Neutrophil (primary cell): ENCODE measurements around the gene SPON1.
"Not testable (repeated sequence)": the region's sequence is repeated elsewhere in the genome, so short reads cannot be mapped to it uniquely, and the experiment has no call there.

Experiments
- H3K27ac ChIP-seq: fragments of 200-600 bp; sonication (generic); 2 replicates; pipeline ENCODE4 v1.5.1; 2016; ENCODE audit warnings: mild to moderate bottlenecking, moderate library complexity
- H3K27me3 ChIP-seq: fragments of 200-600 bp; sonication (generic); 2 replicates; pipeline ENCODE4 v1.6.0; 2016; ENCODE audit warnings: mild to moderate bottlenecking
- H3K36me3 ChIP-seq: fragments of 200-600 bp; sonication (generic); 2 replicates; pipeline ENCODE4 v1.5.1; 2017
- H3K4me1 ChIP-seq, 2 experiments: fragments of 200-600 bp in 1 of 2; sonication (generic) in 1 of 2; 1 replicate in 1 of 2; 2 replicates in 1 of 2; pipeline versions ENCODE4 v1.5.1 to v1.6.1; 2013 to 2016; ENCODE audit warnings: low read depth in 1 of 2, low read length in 1 of 2, mild to moderate bottlenecking in 1 of 2, moderate library complexity in 1 of 2; ENCODE audit not compliant: control insufficient read depth in 1 of 2, insufficient read depth in 1 of 2
- H3K4me3 ChIP-seq, 2 experiments: fragments of 200-600 bp in 1 of 2; sonication (generic) in 1 of 2; 1 replicate in 1 of 2; 2 replicates in 1 of 2; pipeline ENCODE4 v1.5.1; 2013 to 2016; ENCODE audit warnings: low read depth in 1 of 2, low read length in 1 of 2, mild to moderate bottlenecking in 1 of 2, moderate library complexity in 1 of 2
- H3K9me3 ChIP-seq: fragments of 200-600 bp; sonication (generic); 2 replicates; pipeline ENCODE4 v1.5.1; 2016
- TF ChIP-seq, protein P1 (sequence below): fragments of 200-600 bp; sonication (generic); IDR thresholded peaks from 2 replicates; pipeline ENCODE4 v1.5.1; 2016; ENCODE audit warnings: antibody characterized with exemption

Gene SPON1

GRCh38 chr11:14148653-14149273, 186.2 kb downstream of the SPON1 start:
- Histone ChIP-seq H3K36me3 (no peaks in the 10 kb centered on the region), H3K4me3 (no peak overlapping the region), H3K4me1 (no peaks in the 10 kb centered on the region), H3K9me3 (no peaks in the 10 kb centered on the region), H3K27me3 (peaks cover 9% of the 10 kb centered on the region), H3K27ac (no peak overlapping the region)
- TF ChIP-seq, protein P1, sequence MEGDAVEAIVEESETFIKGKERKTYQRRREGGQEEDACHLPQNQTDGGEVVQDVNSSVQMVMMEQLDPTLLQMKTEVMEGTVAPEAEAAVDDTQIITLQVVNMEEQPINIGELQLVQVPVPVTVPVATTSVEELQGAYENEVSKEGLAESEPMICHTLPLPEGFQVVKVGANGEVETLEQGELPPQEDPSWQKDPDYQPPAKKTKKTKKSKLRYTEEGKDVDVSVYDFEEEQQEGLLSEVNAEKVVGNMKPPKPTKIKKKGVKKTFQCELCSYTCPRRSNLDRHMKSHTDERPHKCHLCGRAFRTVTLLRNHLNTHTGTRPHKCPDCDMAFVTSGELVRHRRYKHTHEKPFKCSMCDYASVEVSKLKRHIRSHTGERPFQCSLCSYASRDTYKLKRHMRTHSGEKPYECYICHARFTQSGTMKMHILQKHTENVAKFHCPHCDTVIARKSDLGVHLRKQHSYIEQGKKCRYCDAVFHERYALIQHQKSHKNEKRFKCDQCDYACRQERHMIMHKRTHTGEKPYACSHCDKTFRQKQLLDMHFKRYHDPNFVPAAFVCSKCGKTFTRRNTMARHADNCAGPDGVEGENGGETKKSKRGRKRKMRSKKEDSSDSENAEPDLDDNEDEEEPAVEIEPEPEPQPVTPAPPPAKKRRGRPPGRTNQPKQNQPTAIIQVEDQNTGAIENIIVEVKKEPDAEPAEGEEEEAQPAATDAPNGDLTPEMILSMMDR, result no peak

DNA sequence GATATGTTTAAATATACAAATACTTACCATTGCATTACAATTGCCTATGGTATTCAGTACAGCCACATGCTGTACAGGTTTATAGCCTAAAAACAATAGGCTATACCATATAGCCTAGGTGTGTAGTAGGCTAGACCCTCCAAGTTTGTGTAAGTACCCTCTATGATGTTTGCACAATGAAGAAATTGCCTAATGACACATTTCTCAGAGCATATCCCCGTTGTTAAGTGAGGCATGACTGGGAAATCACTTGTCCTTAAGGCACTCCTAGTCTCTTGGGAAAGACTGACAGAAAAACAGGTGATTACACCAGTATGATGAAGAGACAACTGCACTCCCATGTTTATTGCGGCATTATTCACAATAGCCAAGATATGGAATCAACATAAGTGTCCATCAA, 187.2 kb downstream of the SPON1 start:
- H3K9me3 ChIP-seq, result no peaks in the 10 kb centered on the region
- no peak overlapping the region for H3K27ac ChIP-seq
- TF ChIP-seq, protein P1, result no peak
- H3K4me3 ChIP-seq, result no peak overlapping the region
- H3K4me1 ChIP-seq, result no peaks in the 10 kb centered on the region
- H3K27me3 ChIP-seq, result peaks cover 9% of the 10 kb centered on the region
- H3K36me3 ChIP-seq, result no peaks in the 10 kb centered on the region

GRCh38 chr11:14150878-14151277, 188.4 kb downstream of the SPON1 start:
- Histone ChIP-seq H3K27ac (no peak overlapping the region), H3K4me3 (no peak overlapping the region), H3K27me3 (peaks cover 4% of the 10 kb centered on the region), H3K9me3 (no peaks in the 10 kb centered on the region), H3K36me3 (no peaks in the 10 kb centered on the region), H3K4me1 (no peaks in the 10 kb centered on the region)
- TF ChIP-seq, protein P1, result no peak

DNA sequence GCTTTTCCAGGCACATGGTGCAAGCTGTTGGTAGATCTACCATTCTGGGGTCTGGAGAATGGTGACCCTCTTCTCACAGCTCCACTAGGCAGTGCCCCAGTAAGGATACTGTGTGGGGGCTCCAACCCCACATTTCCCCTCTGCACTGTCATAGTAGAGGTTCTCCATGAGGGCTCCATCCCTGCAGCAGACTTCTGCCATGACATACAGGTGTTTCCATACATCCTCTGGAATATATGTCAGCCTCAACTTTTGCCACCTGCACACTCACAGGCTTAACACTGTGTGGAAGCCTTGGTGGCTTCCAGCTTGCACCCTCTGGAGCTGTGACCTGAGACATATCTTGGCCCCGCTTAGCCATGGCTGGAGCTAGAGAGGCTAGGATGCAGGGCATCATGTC, 191.6 kb downstream of the SPON1 start:
- H3K9me3 ChIP-seq, H3K4me1 ChIP-seq, H3K27ac ChIP-seq: not testable (repeated sequence)

DNA sequence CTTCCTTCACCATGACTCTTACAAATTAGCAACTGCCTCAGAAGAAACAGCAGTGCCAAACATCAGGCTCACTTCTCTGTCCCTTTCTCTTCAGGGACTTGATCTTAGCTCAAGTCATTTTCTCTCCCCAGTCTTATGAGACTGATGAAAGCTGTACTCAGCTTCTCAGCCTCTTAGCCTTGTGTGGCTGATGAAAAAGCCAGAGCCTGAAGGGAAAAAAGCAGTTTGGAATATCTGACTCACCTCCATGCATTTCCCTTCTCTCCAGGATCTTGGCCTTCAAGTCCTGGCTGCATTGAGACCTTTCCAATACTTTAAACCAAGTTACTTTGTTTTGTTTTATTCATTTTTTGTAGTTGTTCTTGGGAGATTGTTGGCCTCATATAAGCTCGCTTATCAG, 195.9 kb downstream of the SPON1 start:
- H3K27ac ChIP-seq, result no peak overlapping the region
- H3K36me3 ChIP-seq, result no peaks in the 10 kb centered on the region
- TF ChIP-seq, protein P1, result no peak
- H3K27me3 ChIP-seq, result no peaks in the 10 kb centered on the region
- H3K4me1 ChIP-seq, result no peaks in the 10 kb centered on the region
- no peaks in the 10 kb centered on the region for H3K9me3 ChIP-seq
- H3K4me3 ChIP-seq, result no peak overlapping the region

More for the DNA sequence above, 191.6 kb downstream of the SPON1 start:
- H3K27me3 ChIP-seq, H3K4me3 ChIP-seq, H3K36me3 ChIP-seq: not testable (repeated sequence)

DNA sequence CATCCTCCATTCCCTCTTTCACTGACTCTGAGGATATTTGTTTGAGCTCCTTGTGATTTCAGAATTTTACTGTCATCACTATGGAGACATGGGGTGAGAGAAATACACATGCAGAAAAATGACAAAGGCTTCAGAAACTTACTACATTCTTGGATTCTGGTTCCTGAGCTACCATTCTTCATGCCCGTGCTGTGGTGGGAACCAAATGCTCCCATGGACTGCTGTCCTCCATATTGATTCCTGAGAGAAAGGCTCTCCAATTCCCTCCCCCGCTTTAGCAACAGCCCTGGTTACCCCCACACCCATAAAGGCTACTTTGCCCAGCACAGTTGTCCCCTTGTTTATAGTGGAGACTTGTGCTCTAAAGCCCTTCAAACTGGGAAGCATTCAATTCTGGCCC, 201.1 kb downstream of the SPON1 start:
- Histone ChIP-seq H3K27ac (no peak overlapping the region), H3K27me3 (no peaks in the 10 kb centered on the region), H3K36me3 (no peaks in the 10 kb centered on the region), H3K9me3 (no peaks in the 10 kb centered on the region), H3K4me1 (no peaks in the 10 kb centered on the region), H3K4me3 (no peak overlapping the region)
- TF ChIP-seq, protein P1, result no peak

- H3K4me3 ChIP-seq, result not testable (repeated sequence)
Measured at GRCh38 chr11:14173679-14174078, 211.2 kb downstream of the SPON1 start.

More at GRCh38 chr11:14173679-14174078, 211.2 kb downstream of the SPON1 start:
- H3K36me3 ChIP-seq, H3K27me3 ChIP-seq, H3K27ac ChIP-seq, H3K4me1 ChIP-seq, H3K9me3 ChIP-seq: not testable (repeated sequence)
